Glutamatergic neuron (in vitro differentiated cells): ENCODE results near the gene SESTD1. TPM values are rescaled to one million over a fixed set of nuclear protein-coding genes. Genes with fewer than 3 reads are reported as not detected.

ENCODE experiments used
- DNase-seq: peaks from one replicate; pipeline ENCODE4 v3.0.0; 2022
- H3K27ac Mint-ChIP-seq: one replicate; pipeline ENCODE4 v1.8.0; 2020; ENCODE audit warnings: mild to moderate bottlenecking, mixed read lengths, inconsistent platforms; ENCODE audit not compliant: unreplicated experiment
- H3K27me3 Mint-ChIP-seq: one replicate; pipeline ENCODE4 v1.8.0; 2020; ENCODE audit warnings: mild to moderate bottlenecking, moderate library complexity, mixed read lengths, inconsistent platforms; ENCODE audit not compliant: unreplicated experiment
- H3K36me3 Mint-ChIP-seq: one replicate; pipeline ENCODE4 v1.8.0; 2020; ENCODE audit warnings: mild to moderate bottlenecking, mixed read lengths, inconsistent platforms; ENCODE audit not compliant: unreplicated experiment
- H3K4me1 Mint-ChIP-seq: one replicate; pipeline ENCODE4 v1.8.0; 2020; ENCODE audit warnings: mild to moderate bottlenecking, low read depth, mixed read lengths, inconsistent platforms; ENCODE audit not compliant: unreplicated experiment
- H3K4me3 Mint-ChIP-seq: one replicate; pipeline ENCODE4 v1.8.0; 2020; ENCODE audit warnings: mild to moderate bottlenecking, mixed read lengths, inconsistent platforms; ENCODE audit not compliant: unreplicated experiment
- H3K9me3 Mint-ChIP-seq: one replicate; pipeline ENCODE4 v1.8.0; 2020; ENCODE audit warnings: mild to moderate bottlenecking, moderate library complexity, mixed read lengths, inconsistent platforms; ENCODE audit not compliant: unreplicated experiment
- CTCF ChIP-seq: fragments of 200-600 bp; sonication (generic); IDR thresholded peaks from one replicate; pipeline ENCODE4 v1.5.0; 2021; ENCODE audit not compliant: partially characterized antibody, unreplicated experiment
- total RNA-seq: library from RNA; stranded (reverse); fragmentation: NEBNext Ultra II Directional; extraction: Animal tissue kit (Norgen Biotek cat#: 25700); gene quantifications from one replicate; pipeline ENCODE4 v1.2.1, GENCODE V29; 2021; ENCODE audit not compliant: unreplicated experiment

Gene SESTD1
- total RNA-seq, 1 donor from 2014 or later, result 152 TPM

GRCh38 chr2:179071810-179072355 is 192.7 kb downstream of the SESTD1 start:
- Mint-ChIP-seq H3K9me3 (no peaks in the 10 kb centered on the region), H3K27ac (no peak overlapping the region), H3K4me3 (no peak overlapping the region), H3K27me3 (no peaks in the 10 kb centered on the region), H3K36me3 (peaks cover 5% of the 10 kb centered on the region), H3K4me1 (no peaks in the 10 kb centered on the region)
- no peak for DNase-seq
- no peak for TF ChIP-seq CTCF

- no peaks in the 10 kb centered on the region for H3K9me3 Mint-ChIP-seq
- DNase-seq, result no peak
- no peaks in the 10 kb centered on the region for H3K4me1 Mint-ChIP-seq
- H3K4me3 Mint-ChIP-seq, result no peak overlapping the region
- H3K36me3 Mint-ChIP-seq, result peaks cover 4% of the 10 kb centered on the region
- H3K27me3 Mint-ChIP-seq, result no peaks in the 10 kb centered on the region
- no peak for TF ChIP-seq CTCF
- no peak overlapping the region for H3K27ac Mint-ChIP-seq
These were observed 193.7 kb downstream of the SESTD1 start for GRCh38 chr2:179070895-179071294.

GRCh38 chr2:179069685-179070084 is 194.9 kb downstream of the SESTD1 start:
- peaks cover 4% of the 10 kb centered on the region for H3K36me3 Mint-ChIP-seq
- no peak for DNase-seq
- no peak for TF ChIP-seq CTCF
- no peaks in the 10 kb centered on the region for H3K27me3 Mint-ChIP-seq
- H3K4me1 Mint-ChIP-seq, result no peaks in the 10 kb centered on the region
- H3K4me3 Mint-ChIP-seq, result no peak overlapping the region
- H3K27ac Mint-ChIP-seq, result no peak overlapping the region
- no peaks in the 10 kb centered on the region for H3K9me3 Mint-ChIP-seq

- no peaks in the 10 kb centered on the region for H3K27me3 Mint-ChIP-seq
- no peak for TF ChIP-seq CTCF
These were observed 195.5 kb downstream of the SESTD1 start for GRCh38 chr2:179068991-179069643.

GRCh38 chr2:179059026-179059700 is 205.5 kb downstream of the SESTD1 start:
- TF ChIP-seq CTCF, result no peak
- no peaks in the 10 kb centered on the region for H3K36me3 Mint-ChIP-seq
- no peak overlapping the region for H3K27ac Mint-ChIP-seq
- H3K27me3 Mint-ChIP-seq, result peaks cover 2% of the 10 kb centered on the region
- no peaks in the 10 kb centered on the region for H3K4me1 Mint-ChIP-seq
- H3K9me3 Mint-ChIP-seq, result no peaks in the 10 kb centered on the region
- H3K4me3 Mint-ChIP-seq, result no peak overlapping the region
- no peak for DNase-seq

More at GRCh38 chr2:179068991-179069643, 195.5 kb downstream of the SESTD1 start:
- H3K36me3 Mint-ChIP-seq, result peaks cover 4% of the 10 kb centered on the region
- H3K27ac Mint-ChIP-seq, result no peak overlapping the region
- no peak overlapping the region for H3K4me3 Mint-ChIP-seq
- no peak for DNase-seq
- no peaks in the 10 kb centered on the region for H3K4me1 Mint-ChIP-seq
- no peaks in the 10 kb centered on the region for H3K9me3 Mint-ChIP-seq
